ENCODE measurements around the gene LMO1.

LMO1 gene

GRCh38 chr11:8263109-8263768 lies 439 bp downstream of the LMO1 start:
- no peak for DNase-seq

- peak in 1 of 2 donors; percentile 16 for DNase-seq
These were observed 1.0 kb downstream of the LMO1 start for GRCh38 chr11:8262552-8263108.

GRCh38 chr11:8261921-8262551 lies 1.6 kb downstream of the LMO1 start:
- DNase-seq, result no peak

GRCh38 chr11:8261291-8261690 lies 2.4 kb downstream of the LMO1 start:
- DNase-seq, result no peak

GRCh38 chr11:8260202-8260966 lies 3.3 kb downstream of the LMO1 start:
- no peak for DNase-seq

GRCh38 chr11:8259306-8259959 lies 4.2 kb downstream of the LMO1 start:
- no peak for DNase-seq

GRCh38 chr11:8258784-8259183 lies 4.9 kb downstream of the LMO1 start:
- no peak for DNase-seq

- DNase-seq, result no peak
These were observed 5.4 kb downstream of the LMO1 start for GRCh38 chr11:8258289-8258688.

GRCh38 chr11:8257003-8257664 lies 6.5 kb downstream of the LMO1 start:
- no peak for DNase-seq

GRCh38 chr11:8256271-8257002 lies 7.2 kb downstream of the LMO1 start:
- no peak for DNase-seq

GRCh38 chr11:8253566-8253965 lies 10.1 kb downstream of the LMO1 start:
- no peak for DNase-seq

- DNase-seq, result no peak
These were observed 10.7 kb downstream of the LMO1 start for GRCh38 chr11:8252946-8253345.

GRCh38 chr11:8252388-8252787 lies 11.3 kb downstream of the LMO1 start:
- DNase-seq, result no peak

- no peak for DNase-seq
These were observed 11.9 kb downstream of the LMO1 start for GRCh38 chr11:8251616-8252295.

- no peak for DNase-seq
These were observed 12.6 kb downstream of the LMO1 start for GRCh38 chr11:8250981-8251615.

- DNase-seq, result no peak
These were observed 13.2 kb downstream of the LMO1 start for GRCh38 chr11:8250434-8250833.

- DNase-seq, result no peak
These were observed 14.2 kb downstream of the LMO1 start for GRCh38 chr11:8249482-8249881.

GRCh38 chr11:8248786-8249185 lies 14.9 kb downstream of the LMO1 start:
- no peak for DNase-seq

GRCh38 chr11:8247312-8247711 lies 16.4 kb downstream of the LMO1 start:
- no peak for DNase-seq

GRCh38 chr11:8243458-8243857 lies 20.2 kb downstream of the LMO1 start:
- DNase-seq, result no peak
